GM18907 (cell line): ENCODE measurements around the gene ENOPH1.
"Not testable (repeated sequence)": the region's sequence is repeated elsewhere in the genome, so short reads cannot be mapped to it uniquely, and the experiment has no call there.

Experiments used
- ATAC-seq: cut with Tn5 transposase; IDR thresholded peaks from one replicate; pipeline ENCODE4 v1.9.1; 2021; ENCODE audit warnings: mild to moderate bottlenecking, moderate library complexity; ENCODE audit not compliant: unreplicated experiment

Gene ENOPH1

GRCh38 chr4:82467471-82467870 is 37.1 kb downstream of the ENOPH1 start:
- no peak for ATAC-seq

GRCh38 chr4:82469791-82470345 is 39.5 kb downstream of the ENOPH1 start:
- ATAC-seq: no peak

- not testable (repeated sequence) for ATAC-seq
Observed at GRCh38 chr4:82473080-82473479, 42.7 kb downstream of the ENOPH1 start.

- no peak for ATAC-seq
Observed at GRCh38 chr4:82473621-82474164, 43.3 kb downstream of the ENOPH1 start.

- ATAC-seq: not testable (repeated sequence)
Observed at GRCh38 chr4:82475931-82476330, 45.5 kb downstream of the ENOPH1 start.

- not testable (repeated sequence) for ATAC-seq
Observed at GRCh38 chr4:82477469-82477868, 47.1 kb downstream of the ENOPH1 start.

- ATAC-seq: no peak
Observed at GRCh38 chr4:82479562-82479961, 49.2 kb downstream of the ENOPH1 start.

- ATAC-seq: no peak
Observed at GRCh38 chr4:82480771-82481505, 50.5 kb downstream of the ENOPH1 start.

GRCh38 chr4:82481506-82481840 is 51.1 kb downstream of the ENOPH1 start:
- no peak for ATAC-seq

- no peak for ATAC-seq
Observed at GRCh38 chr4:82482387-82482786, 52.0 kb downstream of the ENOPH1 start.

GRCh38 chr4:82484996-82485783 is 54.8 kb downstream of the ENOPH1 start:
- no peak for ATAC-seq

- ATAC-seq: no peak
Observed at GRCh38 chr4:82489076-82489475, 58.7 kb downstream of the ENOPH1 start.

- no peak for ATAC-seq
Observed at GRCh38 chr4:82489987-82490386, 59.6 kb downstream of the ENOPH1 start.

- no peak for ATAC-seq
Observed at GRCh38 chr4:82491251-82491960, 61.0 kb downstream of the ENOPH1 start.

- ATAC-seq: no peak
Observed at GRCh38 chr4:82493721-82494425, 63.5 kb downstream of the ENOPH1 start.

- no peak for ATAC-seq
Observed at GRCh38 chr4:82495666-82496065, 65.3 kb downstream of the ENOPH1 start.

- no peak for ATAC-seq
Observed at GRCh38 chr4:82496349-82496748, 66.0 kb downstream of the ENOPH1 start.

- no peak for ATAC-seq
Observed at GRCh38 chr4:82499738-82500434, 69.5 kb downstream of the ENOPH1 start.

- no peak for ATAC-seq
Observed at GRCh38 chr4:82500435-82501153, 70.2 kb downstream of the ENOPH1 start.
